T1000 (cell line): ENCODE measurements around the gene SYTL1.
A peak's percentile ranks its signal among the peaks of the same experiment; 100 is the strongest.

ENCODE experiments used
- DNase-seq: peaks from one replicate; lab custom pipeline; 2025; ENCODE audit warnings: mixed read lengths; lab: John Stamatoyannopoulos, UW

The SYTL1 gene

GRCh38 chr1:27318136-27318535, 23.7 kb upstream of the SYTL1 start:
- DNase-seq, result no peak

GRCh38 chr1:27318596-27318995, 23.2 kb upstream of the SYTL1 start:
- DNase-seq, result no peak

- peak; percentile 97 for DNase-seq
These were observed 19.8 kb upstream of the SYTL1 start, which contains the start of gene TMEM222 for GRCh38 chr1:27321813-27322568. TSS of gene TMEM222 (plus strand) at chr1:27322163. CDS start at chr1:27322198, 35 bp downstream.

- DNase-seq, result no peak
These were observed 19.1 kb upstream of the SYTL1 start for GRCh38 chr1:27322569-27323240.

- no peak for DNase-seq
These were observed 16.5 kb upstream of the SYTL1 start for GRCh38 chr1:27325286-27325685.

GRCh38 chr1:27327964-27328363, 13.9 kb upstream of the SYTL1 start:
- no peak for DNase-seq

- no peak for DNase-seq
These were observed 11.0 kb upstream of the SYTL1 start for GRCh38 chr1:27330786-27331185.

GRCh38 chr1:27331426-27331825, 10.4 kb upstream of the SYTL1 start:
- no peak for DNase-seq

GRCh38 chr1:27331922-27332321, 9.9 kb upstream of the SYTL1 start:
- DNase-seq, result no peak

GRCh38 chr1:27332536-27333281, 9.1 kb upstream of the SYTL1 start:
- no peak for DNase-seq

GRCh38 chr1:27333717-27334279, 8.0 kb upstream of the SYTL1 start:
- DNase-seq, result no peak

- DNase-seq, result no peak
These were observed 6.1 kb upstream of the SYTL1 start for GRCh38 chr1:27335506-27336422.

GRCh38 chr1:27336756-27337155, 5.1 kb upstream of the SYTL1 start:
- no peak for DNase-seq

- no peak for DNase-seq
These were observed 3.1 kb upstream of the SYTL1 start for GRCh38 chr1:27338751-27339150.

- DNase-seq, result no peak
These were observed 2.6 kb upstream of the SYTL1 start for GRCh38 chr1:27339213-27339612.

- no peak for DNase-seq
These were observed 562 bp downstream of the SYTL1 start for GRCh38 chr1:27342391-27342777.

- DNase-seq, result no peak
These were observed 1.2 kb downstream of the SYTL1 start for GRCh38 chr1:27342778-27343638.

GRCh38 chr1:27343639-27344025, 1.8 kb downstream of the SYTL1 start:
- no peak for DNase-seq

- DNase-seq, result no peak
These were observed 3.5 kb downstream of the SYTL1 start for GRCh38 chr1:27345272-27345671.

- DNase-seq, result no peak
These were observed 4.5 kb downstream of the SYTL1 start for GRCh38 chr1:27346357-27346756.
